Measurements from ENCODE around the gene MMS22L.

DNA sequence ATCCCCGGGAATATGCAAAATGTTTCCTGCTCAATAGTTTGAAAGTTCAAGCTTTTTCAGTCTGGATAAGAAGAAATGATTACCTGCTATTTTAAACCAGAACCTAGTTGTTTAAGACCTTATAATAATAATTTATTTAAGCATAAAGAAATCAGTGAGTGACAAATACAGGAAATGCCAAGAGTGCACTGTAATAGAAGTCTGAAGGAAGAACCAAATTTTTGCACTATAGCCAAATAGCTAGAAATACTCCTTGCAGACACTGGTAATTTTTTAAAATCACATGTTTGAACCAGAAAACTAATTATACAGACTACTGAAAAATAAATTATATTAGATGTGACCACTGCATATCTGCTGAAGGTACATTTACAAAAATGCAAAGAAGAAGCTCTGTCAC is 93.2 kb downstream of the MMS22L start:
- no peak for TF ChIP-seq POLR2AphosphoS5 (IDR thresholded peaks at IDR 0.05)
- TF ChIP-seq CTCF (IDR thresholded peaks at IDR 0.05): no peak
- TF ChIP-seq EP300 (IDR thresholded peaks at IDR 0.05; ENCODE audit: low read depth): no peak

All from transverse colon (tissue), 4 donors.